Activated CD8-positive, alpha-beta memory T cell treated with anti-CD3 and anti-CD28 coated beads, Interleukin-2, amount 50 U/mL, for 1 hour (primary cell): ENCODE measurements around the gene ASB1.
A peak's percentile ranks its signal among the peaks of the same experiment; 100 is the strongest.

Experiments used
- DNase-seq: peaks from one replicate; pipeline ENCODE4 v3.0.0-alpha.2; 2020; ENCODE audit errors: extremely low read depth

Gene ASB1

GRCh38 chr2:238426568-238427434, at the start of gene ASB1:
ASB1 (plus strand) TSS chr2:238426927; CDS start chr2:238427071, 144 bp downstream.
- peak; percentile 56 for DNase-seq

GRCh38 chr2:238378230-238379095, 48.3 kb upstream of the ASB1 start:
- DNase-seq: no peak

GRCh38 chr2:238379096-238379810, 47.5 kb upstream of the ASB1 start:
- DNase-seq: no peak

GRCh38 chr2:238380336-238380735, 46.4 kb upstream of the ASB1 start:
- no peak for DNase-seq

GRCh38 chr2:238380785-238381184, 45.9 kb upstream of the ASB1 start:
- DNase-seq: no peak

- DNase-seq: no peak
These were observed 45.2 kb upstream of the ASB1 start for GRCh38 chr2:238381341-238382115.

GRCh38 chr2:238382381-238382781, 44.3 kb upstream of the ASB1 start:
- no peak for DNase-seq

GRCh38 chr2:238383135-238383534, 43.6 kb upstream of the ASB1 start:
- DNase-seq: no peak

- DNase-seq: no peak
These were observed 42.9 kb upstream of the ASB1 start for GRCh38 chr2:238383743-238384380.

- DNase-seq: no peak
These were observed 39.4 kb upstream of the ASB1 start for GRCh38 chr2:238387332-238387731.

- DNase-seq: no peak
These were observed 37.9 kb upstream of the ASB1 start for GRCh38 chr2:238388794-238389193.

- DNase-seq: no peak
These were observed 36.6 kb upstream of the ASB1 start for GRCh38 chr2:238389988-238390589.

GRCh38 chr2:238391042-238391689, 35.6 kb upstream of the ASB1 start:
- DNase-seq: no peak

- no peak for DNase-seq
These were observed 30.1 kb upstream of the ASB1 start for GRCh38 chr2:238396663-238397062.

GRCh38 chr2:238397356-238397755, 29.4 kb upstream of the ASB1 start:
- DNase-seq: no peak

- DNase-seq: no peak
These were observed 28.1 kb upstream of the ASB1 start for GRCh38 chr2:238398577-238398976.

GRCh38 chr2:238399094-238399493, 27.6 kb upstream of the ASB1 start:
- no peak for DNase-seq

GRCh38 chr2:238401551-238401950, 25.2 kb upstream of the ASB1 start:
- no peak for DNase-seq

GRCh38 chr2:238403632-238404405, 22.9 kb upstream of the ASB1 start:
- no peak for DNase-seq
